ENCODE measurements around the gene VPS13D.
"Not testable (repeated sequence)": the region's sequence is repeated elsewhere in the genome, so short reads cannot be mapped to it uniquely, and the experiment has no call there.

Gene VPS13D

DNA sequence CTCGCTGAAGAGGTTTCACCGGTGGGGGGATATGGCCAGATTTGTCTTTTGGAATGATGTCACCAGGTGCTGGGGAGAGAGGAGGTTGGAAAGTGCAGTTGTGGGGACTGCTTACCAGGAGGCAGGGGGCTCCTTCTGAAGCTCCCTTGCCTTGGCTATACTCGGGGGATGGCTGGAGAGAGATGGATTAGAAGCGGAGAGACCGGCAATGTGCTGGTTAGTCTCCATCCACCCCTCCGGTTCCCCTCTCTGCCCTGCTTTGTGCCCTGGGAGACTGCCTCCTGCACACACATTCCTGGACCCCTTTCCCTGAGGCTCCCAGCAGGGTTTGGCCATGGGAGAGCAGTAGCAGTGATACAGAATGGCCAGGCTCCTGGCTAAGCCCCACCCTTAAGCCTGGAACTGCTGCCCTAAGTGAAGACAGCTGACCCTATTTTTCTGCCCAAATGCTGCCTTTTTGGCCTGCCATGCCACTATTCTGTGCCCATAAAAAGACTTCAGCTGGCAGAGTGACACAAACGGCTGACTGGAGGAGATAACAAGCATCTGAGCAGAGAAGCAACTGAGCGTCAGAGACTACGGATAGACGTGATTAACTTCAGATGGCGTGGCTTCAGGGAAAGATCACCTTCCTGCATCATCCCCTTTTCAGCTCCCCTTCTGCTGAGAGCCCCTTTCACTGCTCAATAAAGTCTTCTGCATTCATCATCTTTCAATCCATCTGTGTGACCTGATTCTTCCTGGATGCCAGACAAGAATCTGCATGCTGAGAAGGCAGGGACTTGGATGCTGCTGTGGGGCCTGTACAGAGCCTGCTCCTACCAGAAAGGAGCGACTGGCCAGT, 14.5 kb upstream of the VPS13D start:
- no peak overlapping the region for H3K4me3 ChIP-seq (ENCODE audit: low read depth, low read length)
- TF ChIP-seq, protein P1, sequence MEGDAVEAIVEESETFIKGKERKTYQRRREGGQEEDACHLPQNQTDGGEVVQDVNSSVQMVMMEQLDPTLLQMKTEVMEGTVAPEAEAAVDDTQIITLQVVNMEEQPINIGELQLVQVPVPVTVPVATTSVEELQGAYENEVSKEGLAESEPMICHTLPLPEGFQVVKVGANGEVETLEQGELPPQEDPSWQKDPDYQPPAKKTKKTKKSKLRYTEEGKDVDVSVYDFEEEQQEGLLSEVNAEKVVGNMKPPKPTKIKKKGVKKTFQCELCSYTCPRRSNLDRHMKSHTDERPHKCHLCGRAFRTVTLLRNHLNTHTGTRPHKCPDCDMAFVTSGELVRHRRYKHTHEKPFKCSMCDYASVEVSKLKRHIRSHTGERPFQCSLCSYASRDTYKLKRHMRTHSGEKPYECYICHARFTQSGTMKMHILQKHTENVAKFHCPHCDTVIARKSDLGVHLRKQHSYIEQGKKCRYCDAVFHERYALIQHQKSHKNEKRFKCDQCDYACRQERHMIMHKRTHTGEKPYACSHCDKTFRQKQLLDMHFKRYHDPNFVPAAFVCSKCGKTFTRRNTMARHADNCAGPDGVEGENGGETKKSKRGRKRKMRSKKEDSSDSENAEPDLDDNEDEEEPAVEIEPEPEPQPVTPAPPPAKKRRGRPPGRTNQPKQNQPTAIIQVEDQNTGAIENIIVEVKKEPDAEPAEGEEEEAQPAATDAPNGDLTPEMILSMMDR (IDR thresholded peaks at IDR 0.05; ENCODE audit: low read depth, low read length): no peak
- in situ Hi-C loops (cut with HindIII; ENCODE audit: low sequenced_read_pairs): no loop called here
- no peak for DNase-seq (ENCODE audit: low read depth, low spot score)

DNA sequence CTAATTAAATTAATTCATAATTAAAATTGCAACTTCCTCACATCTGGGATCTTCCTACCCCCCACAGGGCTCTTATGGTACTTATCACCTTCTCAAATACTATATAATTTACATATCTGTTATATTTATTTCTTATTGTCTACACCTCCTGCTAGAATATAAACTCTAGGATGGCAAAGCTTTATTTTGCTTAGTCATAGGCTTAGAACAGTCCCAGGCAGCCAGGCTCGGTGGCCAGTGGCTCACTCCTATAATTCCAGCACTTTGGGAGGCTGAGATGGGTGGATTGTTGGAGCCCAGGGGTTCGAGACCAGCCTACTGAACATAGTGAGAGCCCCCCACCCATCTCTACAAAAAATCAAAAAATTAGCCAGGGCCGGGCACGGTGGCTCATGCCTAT, 10.0 kb upstream of the VPS13D start:
- TF ChIP-seq, protein P1 (IDR thresholded peaks at IDR 0.05; ENCODE audit: low read depth, low read length): no peak
- in situ Hi-C loops (cut with HindIII; ENCODE audit: low sequenced_read_pairs): no loop called here
- DNase-seq (ENCODE audit: low read depth, low spot score): no peak
- H3K4me3 ChIP-seq (ENCODE audit: low read depth, low read length): no peak overlapping the region

DNA sequence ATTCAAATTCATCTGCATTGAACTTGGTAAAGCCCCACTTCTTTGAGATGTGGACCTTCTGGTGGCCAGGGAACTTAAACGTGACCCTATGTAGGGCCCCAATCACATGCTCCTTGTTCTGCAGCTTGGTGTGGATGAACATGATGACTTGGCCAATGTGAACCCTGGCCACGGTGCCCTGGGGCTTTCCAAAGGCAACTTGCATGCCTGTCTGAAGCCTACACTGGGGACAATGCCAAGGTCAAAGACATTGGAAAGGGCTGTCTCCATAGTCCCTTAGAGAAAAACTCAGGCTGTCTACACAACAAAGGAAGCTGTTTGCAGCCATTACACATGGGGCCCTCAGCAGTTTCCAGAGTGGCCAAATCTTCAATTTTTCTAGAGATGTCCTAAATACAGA, 8.9 kb upstream of the VPS13D start:
- no peak overlapping the region for H3K4me3 ChIP-seq (ENCODE audit: low read depth, low read length)
- in situ Hi-C loops (cut with HindIII; ENCODE audit: low sequenced_read_pairs): no loop called here
- TF ChIP-seq, protein P1 (IDR thresholded peaks at IDR 0.05; ENCODE audit: low read depth, low read length): no peak
- DNase-seq (ENCODE audit: low read depth, low spot score): no peak

DNA sequence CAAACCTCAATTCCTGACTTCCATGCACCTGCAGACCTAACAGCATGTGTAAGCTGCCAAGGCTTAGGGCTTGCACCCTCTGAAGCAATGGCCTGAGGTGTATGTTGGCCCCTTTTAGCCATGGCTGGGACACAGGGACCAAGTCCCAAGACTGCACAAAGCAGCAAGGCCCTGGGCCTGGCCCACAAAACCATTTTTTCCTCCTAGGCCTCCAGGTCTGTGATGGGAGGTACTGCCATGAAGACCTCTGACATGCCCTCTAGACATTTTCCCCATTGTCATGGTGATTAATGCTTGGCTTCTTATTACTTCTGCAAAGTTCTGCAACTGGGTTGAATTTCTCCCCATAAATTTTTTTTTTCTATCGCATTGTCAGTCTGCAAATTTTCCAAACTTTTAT, 7.1 kb upstream of the VPS13D start:
- in situ Hi-C loops (cut with HindIII; ENCODE audit: low sequenced_read_pairs); DNase-seq (ENCODE audit: low read depth, low spot score); H3K4me3 ChIP-seq (ENCODE audit: low read depth, low read length): not testable (repeated sequence)

DNA sequence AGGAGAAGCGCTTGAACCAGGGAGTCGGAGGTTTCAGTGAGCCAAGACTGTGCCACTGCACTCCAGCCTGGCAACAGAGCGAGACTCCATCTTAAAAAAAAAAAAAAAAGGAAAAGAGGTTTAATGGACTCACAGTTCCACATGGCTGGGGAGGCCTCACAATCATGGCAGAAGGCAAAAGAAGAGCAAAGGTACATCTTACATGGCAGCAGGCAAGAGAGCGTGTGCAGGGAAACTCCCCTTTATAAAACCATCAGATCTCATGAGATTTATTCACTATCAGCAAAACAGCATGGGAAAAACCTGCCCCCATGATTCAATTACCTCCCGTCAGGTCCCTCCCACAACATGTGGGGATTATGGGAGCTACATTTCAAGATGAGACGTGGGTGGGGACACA, 5.7 kb upstream of the VPS13D start:
- DNase-seq (ENCODE audit: low read depth, low spot score); in situ Hi-C loops (cut with HindIII; ENCODE audit: low sequenced_read_pairs); H3K4me3 ChIP-seq (ENCODE audit: low read depth, low read length): not testable (repeated sequence)

DNA sequence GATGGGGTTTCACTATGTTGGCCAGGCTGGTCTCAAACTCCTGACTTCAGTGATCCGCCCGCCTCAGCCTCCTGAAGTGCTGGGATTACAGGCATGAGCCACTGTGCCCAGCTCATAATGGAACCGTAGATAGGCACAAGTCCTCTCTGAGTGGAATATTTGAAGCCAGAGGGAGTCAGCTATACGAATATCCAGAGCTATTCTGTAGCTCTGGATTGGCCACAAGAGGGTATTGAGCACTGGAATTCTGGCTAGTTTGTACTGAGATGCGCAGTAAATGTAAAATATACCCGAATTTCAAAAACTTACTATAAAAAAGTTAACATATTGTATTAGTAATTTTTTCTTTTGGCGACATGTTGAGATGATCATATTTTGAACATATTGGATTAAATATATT, 851 bp upstream of the VPS13D start:
- in situ Hi-C loops (cut with HindIII; ENCODE audit: low sequenced_read_pairs): no loop called here
- TF ChIP-seq, protein P1 (IDR thresholded peaks at IDR 0.05; ENCODE audit: low read depth, low read length): no peak
- no peak overlapping the region for H3K4me3 ChIP-seq (ENCODE audit: low read depth, low read length)
- no peak for DNase-seq (ENCODE audit: low read depth, low spot score)

DNA sequence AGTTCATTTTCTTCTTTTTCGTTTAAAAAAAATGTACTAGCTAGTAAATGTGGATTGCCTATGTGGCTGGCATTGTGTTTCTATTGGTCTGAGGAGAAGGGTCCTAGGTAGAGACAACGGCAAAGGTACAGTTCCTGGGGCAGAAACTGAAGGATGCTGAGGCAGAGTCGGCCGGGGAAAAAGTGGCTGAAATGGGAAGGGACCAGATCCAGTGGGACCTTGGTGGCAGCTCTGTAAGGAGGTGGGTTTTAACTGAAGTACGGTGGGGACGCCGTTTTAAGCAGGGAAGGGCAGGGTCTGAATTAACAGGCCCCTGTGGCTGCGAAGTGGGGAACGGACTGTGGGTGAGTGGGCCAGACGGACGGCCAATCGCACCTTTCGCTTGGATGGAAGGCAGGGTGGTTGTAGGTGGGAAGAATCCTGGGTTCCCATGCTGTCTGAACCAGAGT, 420 bp upstream of the VPS13D start:
- in situ Hi-C loops (cut with HindIII; ENCODE audit: low sequenced_read_pairs): no loop called here

More for the DNA sequence above, 420 bp upstream of the VPS13D start:
- H3K4me3 ChIP-seq (ENCODE audit: low read depth, low read length): no peak overlapping the region
- TF ChIP-seq, protein P1 (IDR thresholded peaks at IDR 0.05; ENCODE audit: low read depth, low read length): no peak
- no peak for DNase-seq (ENCODE audit: low read depth, low spot score)
